ENCODE data around the gene SVIL.

Gene SVIL

DNA sequence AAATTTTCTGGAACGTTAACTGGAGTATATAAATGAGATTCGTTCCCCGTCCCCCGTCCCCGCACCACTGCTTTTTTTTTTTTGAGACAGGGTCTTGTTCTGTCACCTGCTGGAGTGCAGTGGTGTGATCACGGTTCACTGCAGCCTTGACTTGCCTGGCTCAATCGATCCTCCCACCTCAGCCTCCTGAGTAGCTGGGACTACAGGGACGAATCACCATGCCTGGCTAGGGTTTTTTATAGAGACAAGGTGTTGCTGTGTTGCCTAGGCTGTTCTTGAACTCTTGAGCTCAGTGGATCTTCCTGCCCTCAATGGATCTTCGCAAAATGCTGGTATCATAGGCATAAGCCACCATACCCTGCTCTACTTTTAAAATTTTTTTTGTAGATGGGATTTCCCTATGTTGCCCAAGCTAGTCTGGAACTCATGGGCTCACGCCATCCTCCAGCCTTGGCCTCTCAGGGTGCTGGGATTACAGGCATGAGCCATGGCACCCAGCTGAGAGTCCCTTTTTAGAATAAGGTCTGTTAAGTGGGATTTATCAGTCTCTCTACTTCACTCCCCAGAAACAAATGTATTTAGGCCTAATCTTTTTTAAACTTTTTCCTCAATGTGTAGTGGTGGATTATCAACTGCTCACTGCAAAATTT, 223.0 kb downstream of the SVIL start:
- DNase-seq (ENCODE audit: low read depth) = no peak

- no peak for DNase-seq (ENCODE audit: low read depth)
Measured at GRCh38 chr10:29409241-29410054, 225.3 kb downstream of the SVIL start.

DNA sequence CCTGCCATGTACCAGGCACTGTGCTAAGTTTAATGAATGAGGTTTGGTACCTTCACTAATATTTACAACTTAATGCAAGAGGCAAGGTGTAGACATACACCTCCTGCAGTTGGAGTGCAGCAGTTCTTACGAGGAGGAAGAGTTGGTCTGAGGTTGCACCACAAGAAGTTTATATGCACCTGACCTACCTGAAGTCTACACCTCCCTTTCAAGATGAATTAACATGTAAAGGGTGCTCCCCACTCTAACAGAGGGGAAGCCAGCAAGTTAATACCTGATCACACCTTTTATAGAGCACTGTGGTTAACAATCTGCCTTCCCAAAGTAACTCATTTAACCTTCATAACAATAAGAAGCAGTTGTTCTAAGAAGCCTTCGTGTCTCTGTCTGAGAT, 225.9 kb downstream of the SVIL start:
- DNase-seq (ENCODE audit: low read depth) = no peak

All from non-pigmented ciliary epithelial cell (primary cell).